Fibroblast of skin of left biceps (primary cell): ENCODE measurements around the gene NINJ2.

ENCODE experiments used
- DNase-seq, 2 experiments: peaks; one replicate each; pipeline ENCODE4 v3.0.0-alpha.2; 2013; ENCODE audit warnings: low read depth in 2 of 2

The NINJ2 gene

GRCh38 chr12:549476-550082 lies 113.7 kb downstream of the NINJ2 start:
- no peak for DNase-seq

GRCh38 chr12:547883-548470 lies 115.3 kb downstream of the NINJ2 start:
- no peak for DNase-seq

- DNase-seq, result no peak
These were observed 116.1 kb downstream of the NINJ2 start for GRCh38 chr12:546920-547845.

- no peak for DNase-seq
These were observed 116.9 kb downstream of the NINJ2 start for GRCh38 chr12:546265-546919.

GRCh38 chr12:545835-546234 lies 117.4 kb downstream of the NINJ2 start:
- no peak for DNase-seq

- DNase-seq, result no peak
These were observed 118.2 kb downstream of the NINJ2 start for GRCh38 chr12:544941-545635.

GRCh38 chr12:544142-544541 lies 119.1 kb downstream of the NINJ2 start:
- DNase-seq, result no peak

GRCh38 chr12:543114-543451 lies 120.2 kb downstream of the NINJ2 start:
- DNase-seq, result no peak

- no peak for DNase-seq
These were observed 120.7 kb downstream of the NINJ2 start for GRCh38 chr12:542395-543113.

GRCh38 chr12:541676-542324 lies 121.4 kb downstream of the NINJ2 start:
- DNase-seq, result no peak

- DNase-seq, result no peak
These were observed 123.5 kb downstream of the NINJ2 start for GRCh38 chr12:539540-540310.

- no peak for DNase-seq
These were observed 124.3 kb downstream of the NINJ2 start for GRCh38 chr12:538731-539539.

- no peak for DNase-seq
These were observed 125.5 kb downstream of the NINJ2 start for GRCh38 chr12:537772-538171.

GRCh38 chr12:536751-537245 lies 126.4 kb downstream of the NINJ2 start:
- no peak for DNase-seq

GRCh38 chr12:535396-535795 lies 127.8 kb downstream of the NINJ2 start:
- no peak for DNase-seq

GRCh38 chr12:534216-534615 lies 129.0 kb downstream of the NINJ2 start:
- no peak for DNase-seq

GRCh38 chr12:533718-534117 lies 129.5 kb downstream of the NINJ2 start:
- DNase-seq, result no peak

- DNase-seq, result peak; percentile 31 to 33
These were observed 130.2 kb downstream of the NINJ2 start for GRCh38 chr12:532908-533565.
